Stimulated activated naive B cell treated with anti-CD40 and anti-IgM and Interleukin-4, amounts not matched to agents 10 μg/mL and 1 μg/mL and 100 μg/mL, for 72 hours (primary cell): ENCODE data around the gene DENND5B.
"Not testable (repeated sequence)": the region's sequence is repeated elsewhere in the genome, so short reads cannot be mapped to it uniquely, and the experiment has no call there.

ENCODE experiments used
- ATAC-seq, 2 donors: fragments of 150-1000 bp; cut with Tn5 transposase; replicated peaks; 2 replicates each; pipeline ENCODE4 v1.10.0; 2021; ENCODE audit warnings: moderate library complexity in 1 of 2
- DNase-seq: peaks from one replicate; pipeline ENCODE4 v3.0.0; 2021
- H3K27ac Mint-ChIP-seq: one replicate; pipeline ENCODE4 v1.8.0; 2022; ENCODE audit warnings: mild to moderate bottlenecking, mixed read lengths
- H3K27me3 Mint-ChIP-seq, 2 donors: one replicate each; pipeline ENCODE4 v1.8.0; 2022; ENCODE audit warnings: mixed read lengths in 2 of 2
- H3K36me3 Mint-ChIP-seq, 2 donors: one replicate each; pipeline ENCODE4 v1.8.0; 2022; ENCODE audit warnings: mixed read lengths in 2 of 2, mild to moderate bottlenecking in 1 of 2
- H3K4me1 Mint-ChIP-seq, 2 donors: one replicate each; pipeline ENCODE4 v1.8.0; 2022; ENCODE audit warnings: mixed read lengths in 2 of 2, mild to moderate bottlenecking in 1 of 2
- H3K4me3 Mint-ChIP-seq, 2 donors: one replicate each; pipeline ENCODE4 v1.8.0; 2022; ENCODE audit warnings: mild to moderate bottlenecking in 2 of 2, mixed read lengths in 2 of 2, moderate library complexity in 1 of 2
- H3K9me3 Mint-ChIP-seq, 2 donors: one replicate each; pipeline ENCODE4 v1.8.0; 2022; ENCODE audit warnings: mixed read lengths in 2 of 2, mild to moderate bottlenecking in 1 of 2

DENND5B gene

DNA sequence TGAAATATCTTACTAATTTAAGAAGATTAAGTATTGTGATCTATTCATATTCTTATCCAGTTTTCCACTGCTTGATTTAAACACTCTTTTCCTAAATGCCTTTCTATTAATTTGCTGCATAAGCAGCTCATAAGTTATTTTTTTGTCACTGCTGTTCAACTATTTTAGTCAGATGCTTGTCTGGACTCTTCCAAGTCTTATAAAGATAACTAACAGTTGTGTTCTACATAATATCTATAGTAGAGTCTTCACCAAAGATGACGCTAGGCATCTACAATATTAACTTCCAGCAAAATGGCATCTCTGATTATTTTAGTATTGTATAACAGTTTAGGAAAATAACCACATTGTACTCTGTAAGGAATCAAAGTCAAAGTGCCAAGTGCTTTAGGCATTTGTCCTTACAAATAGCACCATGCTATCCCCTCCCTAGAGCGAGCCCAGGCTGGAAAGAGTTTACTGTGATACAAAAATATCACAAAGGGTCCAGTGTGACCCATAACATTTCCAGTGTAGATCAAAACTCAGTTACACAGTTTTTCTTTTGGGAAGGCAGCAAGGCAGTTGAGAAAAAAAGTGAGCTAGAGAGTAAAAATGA lies 98.2 kb downstream of the DENND5B start:
- H3K9me3 Mint-ChIP-seq, result peaks cover 0 to 1% of the 10 kb centered on the region in 2 donors
- no peak overlapping the region for H3K27ac Mint-ChIP-seq
- DNase-seq, result no peak
- H3K27me3 Mint-ChIP-seq, result no peaks in the 10 kb centered on the region
- peaks cover 12 to 14% of the 10 kb centered on the region in 2 donors for H3K4me1 Mint-ChIP-seq
- no peak for ATAC-seq
- H3K4me3 Mint-ChIP-seq, result no peak overlapping the region
- peaks cover 22 to 35% of the 10 kb centered on the region in 2 donors for H3K36me3 Mint-ChIP-seq

DNA sequence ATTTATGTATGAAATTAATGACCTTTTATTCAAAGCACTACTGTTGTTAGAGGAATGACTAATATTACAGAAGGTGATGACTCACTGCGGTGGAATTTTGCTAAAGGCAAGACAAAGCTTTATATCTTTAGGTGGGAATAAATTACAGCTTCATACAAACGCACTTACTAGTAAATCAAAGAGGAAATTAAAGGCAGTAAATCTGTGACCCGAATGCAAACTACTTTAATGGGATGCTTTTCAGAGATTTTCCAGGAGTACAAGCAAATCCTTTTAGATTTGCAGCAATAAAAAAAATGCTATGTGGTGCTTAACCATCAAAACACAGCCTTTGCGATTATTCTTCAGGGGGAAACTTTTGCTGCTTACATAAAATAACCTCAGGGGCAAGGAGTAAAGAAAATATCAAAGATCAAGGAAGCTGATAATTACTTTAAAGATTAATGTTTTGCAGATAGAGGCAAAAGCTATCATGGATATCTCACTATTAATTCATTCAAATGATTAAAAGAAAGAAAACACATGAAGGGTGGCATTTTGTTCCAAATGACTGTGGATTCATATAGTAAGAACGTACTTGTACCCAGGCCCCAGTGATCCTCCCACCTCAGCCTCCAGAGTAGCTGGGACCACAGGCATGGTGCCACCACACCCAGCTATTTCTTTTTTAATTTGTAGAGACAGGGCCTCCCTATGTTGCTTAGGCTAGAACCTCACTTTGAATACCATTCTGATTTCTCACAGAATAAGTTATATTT lies 98.9 kb downstream of the DENND5B start:
- no peaks in the 10 kb centered on the region for H3K27me3 Mint-ChIP-seq
- H3K4me1 Mint-ChIP-seq, result peaks cover 12 to 14% of the 10 kb centered on the region in 2 donors
- peaks cover 0 to 1% of the 10 kb centered on the region in 2 donors for H3K9me3 Mint-ChIP-seq
- DNase-seq (no peak), ATAC-seq (no peak)
- H3K4me3 Mint-ChIP-seq, result no peak overlapping the region
- no peak overlapping the region for H3K27ac Mint-ChIP-seq
- H3K36me3 Mint-ChIP-seq, result peaks cover 22 to 31% of the 10 kb centered on the region in 2 donors

- Mint-ChIP-seq H3K4me1 (peaks cover 12 to 14% of the 10 kb centered on the region in 2 donors), H3K9me3 (peaks cover 0 to 1% of the 10 kb centered on the region in 2 donors)
Measured at GRCh38 chr12:31491241-31491794, 99.6 kb downstream of the DENND5B start.

GRCh38 chr12:31488737-31489338 lies 102.1 kb downstream of the DENND5B start:
- H3K4me3 Mint-ChIP-seq, result no peak overlapping the region
- H3K4me1 Mint-ChIP-seq, result peaks cover 7% of the 10 kb centered on the region in 2 donors
- H3K27ac Mint-ChIP-seq, result no peak overlapping the region
- no peaks in the 10 kb centered on the region for H3K9me3 Mint-ChIP-seq
- no peaks in the 10 kb centered on the region for H3K27me3 Mint-ChIP-seq
- peaks cover 20 to 21% of the 10 kb centered on the region in 2 donors for H3K36me3 Mint-ChIP-seq
- no peak for ATAC-seq
- no peak for DNase-seq

More at GRCh38 chr12:31491241-31491794, 99.6 kb downstream of the DENND5B start:
- H3K27me3 Mint-ChIP-seq, result no peaks in the 10 kb centered on the region
- no peak for ATAC-seq
- H3K27ac Mint-ChIP-seq, result no peak overlapping the region
- no peak overlapping the region for H3K4me3 Mint-ChIP-seq
- H3K36me3 Mint-ChIP-seq, result peaks cover 22 to 30% of the 10 kb centered on the region in 2 donors
- DNase-seq, result no peak

GRCh38 chr12:31485571-31485970 lies 105.4 kb downstream of the DENND5B start:
- H3K4me3 Mint-ChIP-seq, result no peak overlapping the region
- ATAC-seq, result no peak

DNA sequence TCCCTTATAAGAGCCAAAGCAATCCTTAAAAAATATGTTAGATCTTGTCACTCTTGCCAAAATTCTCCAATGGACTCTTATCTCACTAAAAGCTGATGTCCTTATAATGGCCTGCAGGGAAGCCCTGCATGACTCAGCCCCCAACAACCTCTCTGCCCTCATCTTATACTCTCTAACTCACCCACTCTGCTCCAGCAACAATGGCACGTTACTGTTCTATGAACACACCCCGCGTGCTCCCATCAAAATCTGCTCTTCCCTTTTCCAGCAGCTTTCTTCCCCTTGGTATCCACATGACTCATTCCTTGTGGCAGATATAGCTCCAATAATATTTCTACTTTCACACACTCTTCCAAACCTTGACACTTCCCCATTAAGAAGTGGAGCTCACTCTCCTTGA lies 108.1 kb downstream of the DENND5B start:
- H3K27ac Mint-ChIP-seq, result no peak overlapping the region
- H3K4me1 Mint-ChIP-seq, result peaks cover 26 to 49% of the 10 kb centered on the region in 2 donors
- no peak for DNase-seq
- H3K36me3 Mint-ChIP-seq, result peaks cover 17 to 18% of the 10 kb centered on the region in 2 donors
- no peak for ATAC-seq
- H3K4me3 Mint-ChIP-seq, result no peak overlapping the region
- no peaks in the 10 kb centered on the region for H3K27me3 Mint-ChIP-seq
- H3K9me3 Mint-ChIP-seq, result peaks cover 0 to 1% of the 10 kb centered on the region in 2 donors

More at GRCh38 chr12:31485571-31485970, 105.4 kb downstream of the DENND5B start:
- Mint-ChIP-seq H3K27me3 (no peaks in the 10 kb centered on the region), H3K4me1 (peaks cover 13 to 21% of the 10 kb centered on the region in 2 donors), H3K9me3 (peaks cover 0 to 1% of the 10 kb centered on the region in 2 donors), H3K27ac (no peak overlapping the region), H3K36me3 (peaks cover 27 to 28% of the 10 kb centered on the region in 2 donors)
- DNase-seq, result no peak

DNA sequence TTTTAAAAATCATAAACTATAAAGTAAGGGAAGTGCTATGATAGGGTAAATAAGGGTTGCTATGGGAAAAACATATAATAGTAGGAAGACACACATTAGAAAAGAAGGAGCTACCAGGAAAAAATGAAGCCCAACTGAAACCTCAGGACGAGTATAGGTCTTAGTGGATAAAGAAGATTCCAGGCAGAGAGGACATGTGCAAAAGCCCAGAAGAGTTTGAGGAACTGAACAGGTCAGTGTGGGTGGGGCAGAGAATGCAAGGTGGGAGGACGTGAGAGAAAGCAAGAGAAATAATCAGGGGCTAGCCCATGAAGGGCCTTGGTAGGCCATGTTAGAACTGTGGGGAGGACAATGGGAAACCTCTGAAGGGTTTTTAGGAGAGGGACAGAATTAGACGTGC lies 109.5 kb downstream of the DENND5B start:
- H3K4me3 Mint-ChIP-seq, result no peak overlapping the region
- H3K27ac Mint-ChIP-seq, result peak overlapping the region; percentile 32
- H3K9me3 Mint-ChIP-seq, result peaks cover 0 to 1% of the 10 kb centered on the region in 2 donors
- H3K4me1 Mint-ChIP-seq, result peaks cover 32 to 59% of the 10 kb centered on the region in 2 donors
- ATAC-seq (peak in 1 of 2 donors; percentile 54), DNase-seq (no peak)
- no peaks in the 10 kb centered on the region for H3K27me3 Mint-ChIP-seq
- H3K36me3 Mint-ChIP-seq, result peaks cover 17 to 24% of the 10 kb centered on the region in 2 donors

DNA sequence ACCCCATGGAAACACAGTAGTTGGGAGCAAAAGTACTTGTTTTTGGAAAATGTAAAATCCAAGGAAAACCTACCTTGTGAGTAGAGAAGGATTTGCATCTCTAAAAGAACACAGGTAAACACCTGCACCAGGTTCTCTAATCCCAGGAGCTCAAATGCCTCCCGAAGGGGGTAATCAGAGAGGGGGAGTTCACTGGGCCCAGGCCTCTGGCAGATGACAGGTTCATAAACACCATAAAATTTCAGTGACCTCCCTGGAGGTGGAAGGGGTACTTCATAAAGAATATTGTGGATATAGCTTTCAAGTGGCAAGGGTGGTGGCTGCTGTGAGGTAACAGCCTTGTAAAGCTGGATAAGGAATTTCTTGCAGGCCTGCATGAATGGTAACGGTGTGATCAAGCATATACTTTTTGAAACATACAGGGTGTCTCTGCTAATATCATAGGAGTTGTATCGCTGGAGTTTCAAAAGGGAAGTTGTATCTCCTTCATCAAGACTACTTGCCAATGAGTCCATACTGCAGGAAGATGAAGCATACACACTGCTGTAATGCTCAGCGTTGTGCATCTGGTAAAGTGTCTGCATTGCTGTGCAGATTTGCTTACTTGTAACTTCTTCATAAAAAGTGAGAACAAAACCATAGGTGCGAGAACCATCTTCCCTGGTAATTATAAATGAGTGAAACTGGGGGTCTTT lies 111.3 kb downstream of the DENND5B start:
- Mint-ChIP-seq H3K36me3 (peaks cover 13 to 31% of the 10 kb centered on the region in 2 donors), H3K27ac (peak overlapping the region; percentile 37), H3K9me3 (peaks cover 0 to 3% of the 10 kb centered on the region in 2 donors), H3K4me3 (no peak overlapping the region), H3K27me3 (no peaks in the 10 kb centered on the region), H3K4me1 (peaks cover 35 to 66% of the 10 kb centered on the region in 2 donors)
- DNase-seq (no peak), ATAC-seq (peak; percentile 34 to 65)

GRCh38 chr12:31478898-31479297 lies 112.0 kb downstream of the DENND5B start:
- Mint-ChIP-seq H3K27ac (no peak overlapping the region), H3K36me3 (peaks cover 13 to 27% of the 10 kb centered on the region in 2 donors), H3K27me3 (no peaks in the 10 kb centered on the region), H3K9me3 (peaks cover 0 to 3% of the 10 kb centered on the region in 2 donors), H3K4me3 (no peak overlapping the region), H3K4me1 (peaks cover 32 to 66% of the 10 kb centered on the region in 2 donors)
- DNase-seq, result no peak
- no peak for ATAC-seq

DNA sequence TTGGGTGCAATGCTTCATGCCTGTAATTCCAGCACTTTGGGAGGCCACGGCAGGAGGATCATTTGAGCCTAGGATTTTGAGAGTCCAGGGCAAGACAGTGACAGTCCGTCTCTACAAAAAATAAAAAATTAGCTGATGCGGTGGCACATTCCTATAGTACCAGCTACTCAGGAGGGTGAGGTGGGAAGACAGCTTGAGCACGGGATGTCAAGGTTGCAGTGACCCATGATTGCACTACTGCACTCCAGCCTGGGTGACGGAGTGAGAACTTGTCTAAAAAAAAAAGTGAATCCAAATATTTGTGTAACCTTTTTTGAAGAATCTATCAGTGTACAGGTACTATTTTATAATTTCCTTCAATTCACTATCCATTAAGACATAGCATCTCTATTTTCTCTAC lies 112.5 kb downstream of the DENND5B start:
- no peak for ATAC-seq
- Mint-ChIP-seq H3K27ac (no peak overlapping the region), H3K36me3 (peaks cover 13 to 26% of the 10 kb centered on the region in 2 donors), H3K4me3 (no peak overlapping the region), H3K27me3 (no peaks in the 10 kb centered on the region), H3K4me1 (peaks cover 32 to 66% of the 10 kb centered on the region in 2 donors), H3K9me3 (peaks cover 0 to 3% of the 10 kb centered on the region in 2 donors)
- no peak for DNase-seq

DNA sequence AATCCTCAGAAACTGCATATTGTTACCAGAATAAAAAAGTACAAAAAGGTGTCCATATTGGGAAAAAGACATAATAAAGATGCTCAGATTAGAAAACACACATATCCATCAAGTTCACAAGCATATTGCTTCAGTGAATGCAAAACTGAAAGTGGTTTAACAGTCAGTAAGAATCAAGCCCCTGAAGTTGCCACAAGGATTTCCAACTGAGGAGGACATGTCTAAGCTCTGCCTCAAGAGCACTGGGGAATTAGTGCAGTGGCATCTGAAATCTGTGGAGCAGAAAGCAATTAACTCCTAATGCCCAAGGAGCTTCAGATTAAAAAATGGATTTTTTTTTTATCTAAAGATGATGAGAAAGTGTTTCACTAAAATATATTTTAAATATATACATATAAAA lies 113.2 kb downstream of the DENND5B start:
- DNase-seq (no peak), ATAC-seq (peak in 1 of 2 donors; percentile 45)
- H3K36me3 Mint-ChIP-seq, result peaks cover 8 to 23% of the 10 kb centered on the region in 2 donors
- no peak overlapping the region for H3K4me3 Mint-ChIP-seq
- no peak overlapping the region for H3K27ac Mint-ChIP-seq
- H3K27me3 Mint-ChIP-seq, result no peaks in the 10 kb centered on the region
- H3K4me1 Mint-ChIP-seq, result peaks cover 32 to 61% of the 10 kb centered on the region in 2 donors
- peaks cover 0 to 1% of the 10 kb centered on the region in 2 donors for H3K9me3 Mint-ChIP-seq

GRCh38 chr12:31476437-31476836 lies 114.5 kb downstream of the DENND5B start:
- Mint-ChIP-seq H3K27ac (no peak overlapping the region), H3K4me3 (no peak overlapping the region), H3K27me3 (no peaks in the 10 kb centered on the region), H3K9me3 (peaks cover 0 to 1% of the 10 kb centered on the region in 2 donors), H3K36me3 (peaks cover 2 to 16% of the 10 kb centered on the region in 2 donors), H3K4me1 (peaks cover 29 to 50% of the 10 kb centered on the region in 2 donors)
- ATAC-seq (no peak), DNase-seq (no peak)

- DNase-seq, H3K9me3 Mint-ChIP-seq, H3K27me3 Mint-ChIP-seq, H3K27ac Mint-ChIP-seq, ATAC-seq: not testable (repeated sequence)
- Mint-ChIP-seq H3K4me3 (peak overlapping the region in 1 of 2 donors; percentile 33), H3K4me1 (peaks cover 25 to 45% of the 10 kb centered on the region in 2 donors), H3K36me3 (peaks cover 2 to 14% of the 10 kb centered on the region in 2 donors)
Measured at GRCh38 chr12:31475610-31476009, 115.3 kb downstream of the DENND5B start.
